Hepatocyte (in vitro differentiated cells): ENCODE data around the gene EIF3L. TPM values are rescaled to one million over a fixed set of nuclear protein-coding genes. Genes with fewer than 3 reads are reported as not detected.

Experiments
- DNase-seq: peaks from one replicate; pipeline ENCODE4 v3.0.0-alpha.2; 2016; ENCODE audit warnings: low spot score
- H2AFZ ChIP-seq: fragments of 200-600 bp; sonication (generic); 2 replicates; pipeline ENCODE4 v1.6.0; 2016; ENCODE audit warnings: antibody characterized with exemption, mild to moderate bottlenecking
- H3K27ac ChIP-seq: fragments of 200-600 bp; sonication (generic); 2 replicates; pipeline ENCODE4 v1.5.1; 2016; ENCODE audit warnings: mild to moderate bottlenecking
- H3K27me3 ChIP-seq: fragments of 200-600 bp; sonication (generic); 2 replicates; pipeline ENCODE4 v1.6.1; 2016
- H3K36me3 ChIP-seq: fragments of 200-600 bp; sonication (generic); replicated peaks from 2 replicates; pipeline ENCODE4 v1.5.1; 2016; ENCODE audit warnings: low read depth; ENCODE audit not compliant: insufficient read depth
- H3K4me1 ChIP-seq: fragments of 200-600 bp; sonication (generic); 2 replicates; pipeline ENCODE4 v1.5.1; 2016; ENCODE audit warnings: mild to moderate bottlenecking, moderate library complexity; ENCODE audit not compliant: insufficient read depth
- H3K4me2 ChIP-seq: fragments of 200-600 bp; sonication (generic); 2 replicates; pipeline ENCODE4 v1.6.0; 2016
- H3K4me3 ChIP-seq: fragments of 200-600 bp; sonication (generic); 2 replicates; pipeline ENCODE4 v1.5.1; 2016; ENCODE audit warnings: mild to moderate bottlenecking
- H3K79me2 ChIP-seq: fragments of 200-600 bp; sonication (generic); 2 replicates; pipeline ENCODE4 v1.6.0; 2017; ENCODE audit warnings: mild to moderate bottlenecking
- H3K9me2 ChIP-seq: fragments of 200-600 bp; sonication (generic); replicated peaks from 2 replicates; pipeline ENCODE4 v1.6.0; 2017; ENCODE audit warnings: mild to moderate bottlenecking; ENCODE audit not compliant: insufficient read depth
- H3K9me3 ChIP-seq: fragments of 200-600 bp; sonication (generic); 2 replicates; pipeline ENCODE4 v1.5.1; 2016; ENCODE audit warnings: low read depth, mild to moderate bottlenecking
- H4K20me1 ChIP-seq: fragments of 200-600 bp; sonication (generic); 2 replicates; pipeline ENCODE4 v1.6.0; 2016; ENCODE audit warnings: mild to moderate bottlenecking; ENCODE audit not compliant: insufficient read depth, poor library complexity, severe bottlenecking
- CTCF ChIP-seq: fragments of 200-600 bp; sonication (generic); IDR thresholded peaks from 2 replicates; pipeline ENCODE4 v1.5.1; 2016; ENCODE audit warnings: antibody characterized with exemption, mild to moderate bottlenecking; ENCODE audit not compliant: poor library complexity
- EZH2 ChIP-seq: fragments of 200-600 bp; sonication (generic); IDR thresholded peaks from 2 replicates; pipeline ENCODE4 v1.6.1; 2016; ENCODE audit warnings: antibody characterized with exemption, mild to moderate bottlenecking, borderline replicate concordance
- EZH2phosphoT487 ChIP-seq: fragments of 200-600 bp; sonication (generic); IDR thresholded peaks from one replicate; pipeline ENCODE4 v1.6.1; 2018; ENCODE audit warnings: antibody characterized with exemption, mild to moderate bottlenecking, low read depth, moderate library complexity; ENCODE audit not compliant: unreplicated experiment, severe bottlenecking
- WGBS: methylation state at CpG from one replicate; pipeline ENCODE4 v1.1.6; 2016; ENCODE audit warnings: low lambda C conversion rate; ENCODE audit errors: missing lambda C conversion rate; 5-methylcytosine and 5-hydroxymethylcytosine counted together
- polyA plus RNA-seq: library from polyadenylated mRNA; unstranded; fragments of >200 nt; fragmentation: Nextera tagmentation; extraction: Ambion mirVana; gene quantifications from 2 replicates; pipeline ENCODE4 v1.2.1, GENCODE V29; 2016
- total RNA-seq: library from RNA; depleted of rRNA; stranded (reverse); fragments of >200 nt; gene quantifications from 2 replicates; pipeline ENCODE4 v1.2.3, GENCODE V29; 2014

Gene EIF3L
- total and polyA plus RNA-seq, 2 experiments from 2014 or later, result 172 to 365 TPM

DNA sequence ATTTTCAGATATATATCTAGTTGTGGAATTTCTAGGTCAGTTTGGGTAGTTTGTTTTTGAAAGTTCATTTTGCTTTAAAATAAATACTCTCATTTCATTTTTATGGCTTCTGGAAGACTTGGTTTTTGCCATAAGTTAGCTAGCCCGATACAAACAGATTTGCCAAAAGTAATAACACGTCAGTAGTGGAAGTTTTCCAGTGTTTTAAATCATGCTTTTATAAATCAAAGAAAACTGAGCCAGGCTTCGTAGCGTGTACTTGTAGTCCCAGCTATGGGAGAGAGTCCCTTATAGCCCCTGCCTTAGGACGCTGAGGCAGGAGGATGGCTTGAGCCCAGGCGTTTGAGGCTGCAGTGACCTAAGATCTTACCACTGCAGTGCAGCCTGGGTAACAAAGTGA lies 35.2 kb downstream of the EIF3L start:
- Histone ChIP-seq H3K4me2 (no peak overlapping the region), H3K27me3 (no peaks in the 10 kb centered on the region), H3K9me3 (no peaks in the 10 kb centered on the region), H3K9me2 (no peaks in the 10 kb centered on the region), H3K79me2 (peaks cover 21% of the 10 kb centered on the region), H3K27ac (no peak overlapping the region), H4K20me1 (peaks cover 5% of the 10 kb centered on the region), H2AFZ (no peak overlapping the region), H3K4me3 (no peak overlapping the region), H3K4me1 (no peaks in the 10 kb centered on the region), H3K36me3 (no peaks in the 10 kb centered on the region)
- 79% methylated on average over 6 of the region's 6 CpGs for WGBS
- no peak for DNase-seq
- no peak for TF ChIP-seq CTCF
- no peak for TF ChIP-seq EZH2
- no peak for TF ChIP-seq EZH2phosphoT487

- Histone ChIP-seq H3K27me3 (no peaks in the 10 kb centered on the region), H3K4me1 (no peaks in the 10 kb centered on the region), H2AFZ (no peak overlapping the region), H3K9me3 (no peaks in the 10 kb centered on the region), H3K27ac (no peak overlapping the region), H3K4me2 (no peak overlapping the region), H3K4me3 (no peak overlapping the region), H3K9me2 (no peaks in the 10 kb centered on the region), H3K79me2 (peaks cover 5% of the 10 kb centered on the region), H3K36me3 (no peaks in the 10 kb centered on the region), H4K20me1 (peaks cover 2% of the 10 kb centered on the region)
- TF ChIP-seq EZH2phosphoT487, result no peak
- TF ChIP-seq CTCF, result peak; percentile 42
- no peak for TF ChIP-seq EZH2
- 72% methylated on average over 6 of the region's 6 CpGs for WGBS
- DNase-seq, result no peak
Observed at GRCh38 chr22:37887584-37888378, 38.6 kb downstream of the EIF3L start.

DNA sequence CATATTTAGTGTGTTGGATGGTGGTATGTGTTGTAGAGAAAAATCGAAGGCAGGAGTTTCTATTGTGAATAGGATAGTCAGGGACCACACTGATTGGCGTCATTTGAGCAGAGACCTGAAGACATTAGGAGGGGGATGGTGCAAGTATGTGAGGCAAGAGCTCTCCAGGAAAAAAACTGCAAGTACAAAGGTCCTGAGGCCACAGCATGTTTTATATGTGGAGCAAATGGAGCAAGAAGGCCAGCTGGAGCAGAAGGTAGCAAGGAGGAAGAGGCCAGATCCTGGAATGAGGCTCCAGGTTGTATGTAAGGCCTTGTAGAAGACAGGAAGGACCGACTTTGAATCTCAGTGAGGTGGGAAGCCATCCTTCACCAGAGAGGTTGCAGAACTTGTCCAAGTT lies 42.7 kb downstream of the EIF3L start:
- Histone ChIP-seq H3K4me3 (no peak overlapping the region), H3K79me2 (no peaks in the 10 kb centered on the region), H3K4me2 (no peak overlapping the region), H3K9me2 (no peaks in the 10 kb centered on the region), H2AFZ (no peak overlapping the region), H4K20me1 (no peaks in the 10 kb centered on the region), H3K36me3 (no peaks in the 10 kb centered on the region), H3K4me1 (peaks cover 33% of the 10 kb centered on the region), H3K27me3 (no peaks in the 10 kb centered on the region), H3K27ac (no peak overlapping the region), H3K9me3 (no peaks in the 10 kb centered on the region)
- 94% methylated on average over 3 of the region's 3 CpGs for WGBS
- no peak for DNase-seq
- TF ChIP-seq CTCF (no peak), EZH2phosphoT487 (no peak), EZH2 (no peak)
